Measurements from ENCODE around the gene FXYD2. TPM values are rescaled to one million over a fixed set of nuclear protein-coding genes. Genes with fewer than 3 reads are reported as not detected.

Gene FXYD2
- total RNA-seq, 1 experiment from 2014 or later, result not detected

- no peak for TF ChIP-seq EZH2 (IDR thresholded peaks at IDR 0.05; ENCODE audit: low read depth)
- TF ChIP-seq, protein P1, sequence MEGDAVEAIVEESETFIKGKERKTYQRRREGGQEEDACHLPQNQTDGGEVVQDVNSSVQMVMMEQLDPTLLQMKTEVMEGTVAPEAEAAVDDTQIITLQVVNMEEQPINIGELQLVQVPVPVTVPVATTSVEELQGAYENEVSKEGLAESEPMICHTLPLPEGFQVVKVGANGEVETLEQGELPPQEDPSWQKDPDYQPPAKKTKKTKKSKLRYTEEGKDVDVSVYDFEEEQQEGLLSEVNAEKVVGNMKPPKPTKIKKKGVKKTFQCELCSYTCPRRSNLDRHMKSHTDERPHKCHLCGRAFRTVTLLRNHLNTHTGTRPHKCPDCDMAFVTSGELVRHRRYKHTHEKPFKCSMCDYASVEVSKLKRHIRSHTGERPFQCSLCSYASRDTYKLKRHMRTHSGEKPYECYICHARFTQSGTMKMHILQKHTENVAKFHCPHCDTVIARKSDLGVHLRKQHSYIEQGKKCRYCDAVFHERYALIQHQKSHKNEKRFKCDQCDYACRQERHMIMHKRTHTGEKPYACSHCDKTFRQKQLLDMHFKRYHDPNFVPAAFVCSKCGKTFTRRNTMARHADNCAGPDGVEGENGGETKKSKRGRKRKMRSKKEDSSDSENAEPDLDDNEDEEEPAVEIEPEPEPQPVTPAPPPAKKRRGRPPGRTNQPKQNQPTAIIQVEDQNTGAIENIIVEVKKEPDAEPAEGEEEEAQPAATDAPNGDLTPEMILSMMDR (conservative IDR thresholded peaks at IDR 0.05), result no peak
- Histone ChIP-seq H3K9me3 (ENCODE audit: insufficient read depth, low read depth) (no peaks in the 10 kb centered on the region), H3K4me1 (replicated peaks; ENCODE audit: insufficient read depth) (no peaks in the 10 kb centered on the region), H3K36me3 (ENCODE audit: low read depth) (no peaks in the 10 kb centered on the region), H3K27me3 (ENCODE audit: insufficient read depth, low read depth) (peaks cover 81% of the 10 kb centered on the region), H4K20me1 (ENCODE audit: insufficient read depth) (no peaks in the 10 kb centered on the region), H3K79me2 (ENCODE audit: low read depth) (no peaks in the 10 kb centered on the region), H3K27ac (no peak overlapping the region), H3K4me3 (no peak overlapping the region), H3K4me2 (no peak overlapping the region), H3K9me2 (ENCODE audit: insufficient read depth) (no peaks in the 10 kb centered on the region), H3F3A (ENCODE audit: insufficient read depth, low read depth) (no peaks in the 10 kb centered on the region), H2AFZ (no peak overlapping the region)
- no TSS peak for BruUV-seq (replicated peaks)
- CTCF ChIA-PET, result interaction anchor here (1.0 kb wide), 1 partner anchor 367 kb away, joined by 3 read pairs; no protein-coding TSS in a partner anchor
- POLR2A ChIA-PET (ENCODE audit: unreplicated experiment), result no interaction called here
- DNase-seq, result no peak
- intact Hi-C loops (cut with micrococcal nuclease; ENCODE audit: unreplicated experiment), result no loop called here
Observed at GRCh38 chr11:117792992-117793391, 31.6 kb downstream of the FXYD2 start.

DNA sequence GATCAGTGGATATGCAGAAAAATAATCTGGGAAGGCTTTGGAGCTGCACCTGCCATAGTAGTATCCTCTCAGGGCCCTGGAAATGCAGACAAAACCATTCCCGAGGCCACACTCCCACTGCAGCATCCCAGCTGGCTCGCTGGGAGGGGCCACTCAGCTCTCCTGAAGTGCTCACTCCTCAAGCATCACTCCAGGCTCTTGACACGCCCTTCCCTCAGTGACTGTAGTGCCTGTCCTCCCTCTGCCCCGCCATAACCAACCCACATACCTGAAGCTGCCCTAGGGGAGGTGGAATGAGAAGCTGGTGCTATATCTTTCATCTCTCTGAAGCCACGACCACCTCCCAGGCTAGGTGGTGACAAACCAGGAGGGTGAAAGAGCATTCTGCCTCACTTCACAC, 32.3 kb downstream of the FXYD2 start:
- intact Hi-C loops (cut with micrococcal nuclease; ENCODE audit: unreplicated experiment), result no loop called here
- Histone ChIP-seq H3K36me3 (ENCODE audit: low read depth) (no peaks in the 10 kb centered on the region), H3K4me1 (replicated peaks; ENCODE audit: insufficient read depth) (no peaks in the 10 kb centered on the region), H3K9me2 (ENCODE audit: insufficient read depth) (no peaks in the 10 kb centered on the region), H3K79me2 (ENCODE audit: low read depth) (no peaks in the 10 kb centered on the region), H3K27ac (no peak overlapping the region), H4K20me1 (ENCODE audit: insufficient read depth) (no peaks in the 10 kb centered on the region), H2AFZ (no peak overlapping the region), H3K27me3 (ENCODE audit: insufficient read depth, low read depth) (peaks cover 84% of the 10 kb centered on the region), H3K4me3 (no peak overlapping the region), H3K4me2 (no peak overlapping the region), H3F3A (ENCODE audit: insufficient read depth, low read depth) (no peaks in the 10 kb centered on the region), H3K9me3 (ENCODE audit: insufficient read depth, low read depth) (no peaks in the 10 kb centered on the region)
- TF ChIP-seq, protein P1 (conservative IDR thresholded peaks at IDR 0.05), result no peak
- no peak for TF ChIP-seq EZH2 (IDR thresholded peaks at IDR 0.05; ENCODE audit: low read depth)
- BruUV-seq (replicated peaks), result no TSS peak
- ChIA-PET POLR2A (ENCODE audit: unreplicated experiment) (no interaction called here), CTCF (interaction anchor here (1.0 kb wide), 1 partner anchor 366 kb away, joined by 3 read pairs; no protein-coding TSS in a partner anchor)
- DNase-seq, result no peak

DNA sequence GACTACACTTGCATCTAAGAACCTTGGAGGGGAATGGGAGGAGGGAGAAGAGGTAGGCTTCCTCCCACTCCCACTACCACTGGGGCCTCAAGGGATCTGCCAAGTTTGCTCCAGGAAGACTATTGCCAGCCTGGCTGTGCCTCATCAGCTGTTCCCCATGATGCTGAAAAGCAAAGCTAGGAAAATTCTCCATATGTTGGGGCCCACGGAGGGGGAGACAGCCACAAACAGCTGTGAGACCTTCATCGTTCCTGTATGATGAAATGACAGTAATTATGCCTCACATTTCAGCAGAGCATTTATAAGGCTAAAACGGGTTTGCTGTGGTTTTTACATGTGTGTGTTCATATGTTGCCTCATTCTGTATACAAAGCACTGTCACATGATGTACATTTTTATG, 34.3 kb downstream of the FXYD2 start:
- TF ChIP-seq, protein P1 (conservative IDR thresholded peaks at IDR 0.05), result no peak
- no peak for TF ChIP-seq EZH2 (IDR thresholded peaks at IDR 0.05; ENCODE audit: low read depth)
- no peaks in the 10 kb centered on the region; the same call in 1 of the 2 replicates for H3F3A ChIP-seq (ENCODE audit: insufficient read depth, low read depth)
- no peaks in the 10 kb centered on the region for H4K20me1 ChIP-seq (ENCODE audit: insufficient read depth)
- no peak overlapping the region for H3K4me3 ChIP-seq
- no peaks in the 10 kb centered on the region for H3K36me3 ChIP-seq (ENCODE audit: low read depth)
- no peak overlapping the region for H3K4me2 ChIP-seq
- H3K9me2 ChIP-seq (ENCODE audit: insufficient read depth), result no peaks in the 10 kb centered on the region
- peaks cover 97% of the 10 kb centered on the region for H3K27me3 ChIP-seq (ENCODE audit: insufficient read depth, low read depth)
- H3K79me2 ChIP-seq (ENCODE audit: low read depth), result no peaks in the 10 kb centered on the region
- CTCF ChIA-PET, result no interaction called here
- peaks cover 13% of the 10 kb centered on the region for H3K4me1 ChIP-seq (replicated peaks; ENCODE audit: insufficient read depth)
- no peaks in the 10 kb centered on the region for H3K9me3 ChIP-seq (ENCODE audit: insufficient read depth, low read depth)
- BruUV-seq (replicated peaks), result no TSS peak
- POLR2A ChIA-PET (ENCODE audit: unreplicated experiment), result no interaction called here
- H2AFZ ChIP-seq, result no peak overlapping the region
- DNase-seq, result no peak
- no peak overlapping the region for H3K27ac ChIP-seq
- intact Hi-C loops (cut with micrococcal nuclease; ENCODE audit: unreplicated experiment), result no loop called here

Data from PC-9 (cell line).